ENCODE data around the gene EHD2.

GRCh38 chr19:47704024-47704423 lies 9.2 kb upstream of the EHD2 start:
- TF ChIP-seq, protein P1, sequence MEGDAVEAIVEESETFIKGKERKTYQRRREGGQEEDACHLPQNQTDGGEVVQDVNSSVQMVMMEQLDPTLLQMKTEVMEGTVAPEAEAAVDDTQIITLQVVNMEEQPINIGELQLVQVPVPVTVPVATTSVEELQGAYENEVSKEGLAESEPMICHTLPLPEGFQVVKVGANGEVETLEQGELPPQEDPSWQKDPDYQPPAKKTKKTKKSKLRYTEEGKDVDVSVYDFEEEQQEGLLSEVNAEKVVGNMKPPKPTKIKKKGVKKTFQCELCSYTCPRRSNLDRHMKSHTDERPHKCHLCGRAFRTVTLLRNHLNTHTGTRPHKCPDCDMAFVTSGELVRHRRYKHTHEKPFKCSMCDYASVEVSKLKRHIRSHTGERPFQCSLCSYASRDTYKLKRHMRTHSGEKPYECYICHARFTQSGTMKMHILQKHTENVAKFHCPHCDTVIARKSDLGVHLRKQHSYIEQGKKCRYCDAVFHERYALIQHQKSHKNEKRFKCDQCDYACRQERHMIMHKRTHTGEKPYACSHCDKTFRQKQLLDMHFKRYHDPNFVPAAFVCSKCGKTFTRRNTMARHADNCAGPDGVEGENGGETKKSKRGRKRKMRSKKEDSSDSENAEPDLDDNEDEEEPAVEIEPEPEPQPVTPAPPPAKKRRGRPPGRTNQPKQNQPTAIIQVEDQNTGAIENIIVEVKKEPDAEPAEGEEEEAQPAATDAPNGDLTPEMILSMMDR (conservative IDR thresholded peaks at IDR 0.05 in 1 of 2, IDR thresholded peaks at IDR 0.05 in 1 of 2; ENCODE audit: low read depth in 1 of 2, low read length in 2 of 2): no peak
- no peak for TF ChIP-seq EZH2 (IDR thresholded peaks at IDR 0.05; ENCODE audit: low read length, missing control alignments)
